Fibroblast of lung (primary cell): ENCODE results near the gene LRRC3.

Experiments used
- CTCF ChIP-seq, 2 donors: IDR thresholded peaks in 1 of 2; conservative IDR thresholded peaks in 1 of 2; 1 replicate in 1 of 2; 2 replicates in 1 of 2; pipeline ENCODE4 v1.5.1; 2011 to 2012; ENCODE audit warnings: low read length in 2 of 2, control low read depth in 1 of 2, inconsistent platforms in 1 of 2, low read depth in 1 of 2, mild to moderate bottlenecking in 1 of 2
- EZH2 ChIP-seq: IDR thresholded peaks from 2 replicates; pipeline ENCODE4 v1.5.1; 2012; ENCODE audit warnings: low read length, control low read depth, mild to moderate bottlenecking; ENCODE audit errors: missing control alignments

DNA sequence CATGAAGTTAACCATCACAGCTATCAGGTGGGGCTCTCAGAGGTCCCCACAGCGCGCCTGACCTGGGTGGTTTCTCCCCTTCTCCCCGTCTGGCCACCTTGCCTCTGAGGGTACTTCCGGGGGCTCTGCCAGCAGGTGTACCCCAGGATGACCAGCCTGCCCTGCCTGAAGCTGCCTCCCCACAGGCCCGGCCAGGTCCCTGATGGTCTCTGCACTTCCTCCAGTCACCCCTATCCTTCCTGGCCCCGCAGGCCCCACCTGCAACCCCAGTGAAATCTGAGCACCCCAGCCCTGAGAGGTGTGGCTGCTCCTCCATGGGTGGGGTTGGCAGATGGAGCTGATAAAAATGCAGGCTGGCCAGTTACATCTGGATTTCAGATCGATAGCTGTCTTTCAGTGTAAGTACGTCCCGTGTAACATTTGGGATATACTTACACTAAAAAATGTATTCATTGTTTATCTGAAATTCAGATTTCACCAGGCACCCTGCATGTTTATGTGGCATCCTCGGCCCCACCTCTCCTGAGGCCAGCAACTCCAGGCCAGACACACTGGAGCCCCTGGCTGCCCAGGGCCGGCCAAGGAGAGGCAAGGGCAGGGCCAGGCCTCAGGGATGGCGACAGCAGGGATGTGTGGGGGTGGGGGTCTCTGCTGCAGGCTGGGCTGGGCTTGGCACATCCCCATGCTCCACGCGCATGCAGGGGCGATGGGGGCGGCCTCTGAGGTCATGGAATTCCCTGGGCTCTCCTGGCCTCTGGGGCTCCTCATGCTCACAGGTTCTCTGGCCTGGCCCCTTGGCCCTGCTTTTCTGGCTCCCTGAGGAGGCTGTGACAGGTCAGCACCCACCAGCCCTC, 25.1 kb downstream of the LRRC3 start:
- no peak for TF ChIP-seq CTCF (conservative IDR thresholded peaks at IDR 0.05 in 1 of 2, IDR thresholded peaks at IDR 0.05 in 1 of 2; ENCODE audit: low read depth in 1 of 2, low read length in 2 of 2)
- TF ChIP-seq EZH2: no peak
